Endothelial cell (in vitro differentiated cells): ENCODE data around the gene FAAP100. TPM values are rescaled to one million over a fixed set of nuclear protein-coding genes. Genes with fewer than 3 reads are reported as not detected.

Source experiments
- DNase-seq: peaks from one replicate; pipeline ENCODE4 v3.0.0; 2021; ENCODE audit warnings: low spot score
- H3K27ac Mint-ChIP-seq: one replicate; pipeline ENCODE4 v1.8.0; 2021; ENCODE audit warnings: mixed read lengths, inconsistent platforms; ENCODE audit not compliant: unreplicated experiment
- H3K27me3 Mint-ChIP-seq: one replicate; pipeline ENCODE4 v1.8.0; 2021; ENCODE audit warnings: mild to moderate bottlenecking, moderate library complexity, mixed read lengths, inconsistent platforms; ENCODE audit not compliant: unreplicated experiment
- H3K36me3 Mint-ChIP-seq: one replicate; pipeline ENCODE4 v1.8.0; 2021; ENCODE audit warnings: mild to moderate bottlenecking, low read depth, mixed read lengths, inconsistent platforms; ENCODE audit not compliant: unreplicated experiment
- H3K4me1 Mint-ChIP-seq: one replicate; pipeline ENCODE4 v1.8.0; 2021; ENCODE audit warnings: mild to moderate bottlenecking, mixed read lengths, inconsistent platforms; ENCODE audit not compliant: unreplicated experiment
- H3K4me3 Mint-ChIP-seq: one replicate; pipeline ENCODE4 v1.8.0; 2021; ENCODE audit warnings: mild to moderate bottlenecking, mixed read lengths, inconsistent platforms; ENCODE audit not compliant: unreplicated experiment
- H3K9me3 Mint-ChIP-seq: one replicate; pipeline ENCODE4 v1.8.0; 2021; ENCODE audit warnings: mixed read lengths, inconsistent platforms; ENCODE audit not compliant: unreplicated experiment
- CTCF ChIP-seq: fragments of 200-600 bp; sonication (generic); IDR thresholded peaks from one replicate; pipeline ENCODE4 v1.5.0; 2021; ENCODE audit warnings: antibody characterized with exemption; ENCODE audit not compliant: unreplicated experiment
- total RNA-seq: library from RNA; stranded (reverse); fragmentation: NEBNext Ultra II Directional; extraction: Animal tissue kit (Norgen Biotek cat#: 25700); gene quantifications from one replicate; pipeline ENCODE4 v1.2.1, GENCODE V29; 2021; ENCODE audit not compliant: unreplicated experiment

The FAAP100 gene
- total RNA-seq, 1 donor from 2014 or later: 40.6 TPM

GRCh38 chr17:81566461-81567126, 14.4 kb upstream of the FAAP100 start:
- Mint-ChIP-seq H3K4me3 (no peak overlapping the region), H3K27me3 (peaks cover 2% of the 10 kb centered on the region), H3K4me1 (peaks cover 8% of the 10 kb centered on the region), H3K9me3 (no peaks in the 10 kb centered on the region), H3K27ac (peak overlapping the region; percentile 89), H3K36me3 (peaks cover 37% of the 10 kb centered on the region)
- peak; percentile 28 for DNase-seq
- TF ChIP-seq CTCF: no peak

GRCh38 chr17:81565231-81565630, 13.1 kb upstream of the FAAP100 start:
- H3K4me3 Mint-ChIP-seq: peak overlapping the region; percentile 73
- H3K36me3 Mint-ChIP-seq: peaks cover 44% of the 10 kb centered on the region
- no peaks in the 10 kb centered on the region for H3K9me3 Mint-ChIP-seq
- peak overlapping the region; percentile 89 for H3K27ac Mint-ChIP-seq
- no peak for TF ChIP-seq CTCF
- peaks cover 2% of the 10 kb centered on the region for H3K27me3 Mint-ChIP-seq
- DNase-seq: no peak
- peaks cover 8% of the 10 kb centered on the region for H3K4me1 Mint-ChIP-seq

GRCh38 chr17:81564778-81565177, 12.6 kb upstream of the FAAP100 start:
- peaks cover 42% of the 10 kb centered on the region for H3K36me3 Mint-ChIP-seq
- TF ChIP-seq CTCF: no peak

GRCh38 chr17:81563861-81564586, 11.9 kb upstream of the FAAP100 start:
- DNase-seq: no peak
- peaks cover 2% of the 10 kb centered on the region for H3K27me3 Mint-ChIP-seq
- TF ChIP-seq CTCF: no peak
- peaks cover 8% of the 10 kb centered on the region for H3K4me1 Mint-ChIP-seq
- no peak overlapping the region for H3K27ac Mint-ChIP-seq
- peaks cover 39% of the 10 kb centered on the region for H3K36me3 Mint-ChIP-seq
- H3K9me3 Mint-ChIP-seq: no peaks in the 10 kb centered on the region
- no peak overlapping the region for H3K4me3 Mint-ChIP-seq

More at GRCh38 chr17:81564778-81565177, 12.6 kb upstream of the FAAP100 start:
- Mint-ChIP-seq H3K27ac (no peak overlapping the region), H3K4me3 (no peak overlapping the region), H3K9me3 (no peaks in the 10 kb centered on the region), H3K27me3 (peaks cover 2% of the 10 kb centered on the region), H3K4me1 (peaks cover 8% of the 10 kb centered on the region)
- DNase-seq: no peak

GRCh38 chr17:81561494-81561885, 9.3 kb upstream of the FAAP100 start:
- H3K36me3 Mint-ChIP-seq: peaks cover 40% of the 10 kb centered on the region
- TF ChIP-seq CTCF: no peak
- H3K27me3 Mint-ChIP-seq: peaks cover 4% of the 10 kb centered on the region
- peaks cover 10% of the 10 kb centered on the region for H3K4me1 Mint-ChIP-seq
- H3K4me3 Mint-ChIP-seq: no peak overlapping the region
- no peaks in the 10 kb centered on the region for H3K9me3 Mint-ChIP-seq
- DNase-seq: no peak
- H3K27ac Mint-ChIP-seq: no peak overlapping the region
